Kidney (tissue), 14 donors: ENCODE data around the gene UNC5A. TPM values are rescaled to one million over a fixed set of nuclear protein-coding genes. Genes with fewer than 3 reads are reported as not detected.
A peak's percentile ranks its signal among the peaks of the same experiment; 100 is the strongest.

Experiments
- DNase-seq, 5 donors: peaks; one replicate each; pipeline ENCODE4 v3.0.0-alpha.2; 2013 to 2020
- FAIRE-seq: peaks from 2 replicates; lab custom pipeline; 2012; peaks lifted over from hg19 to GRCh38; lab: Jason Lieb, UNC
- H3K27ac ChIP-seq, 2 donors: one replicate each; pipeline ENCODE4 v1.7.0; 2013; ENCODE audit warnings: low read depth in 2 of 2, low read length in 2 of 2, inconsistent platforms in 1 of 2
- H3K27me3 ChIP-seq: one replicate; pipeline ENCODE4 v1.7.1; 2013; ENCODE audit warnings: low read length, inconsistent platforms; ENCODE audit not compliant: control insufficient read depth, insufficient read depth
- H3K36me3 ChIP-seq, 3 donors: one replicate each; pipeline versions ENCODE4 v1.7.0 to v1.7.1; 2013; ENCODE audit warnings: low read length in 3 of 3, control low read depth in 1 of 3, inconsistent platforms in 1 of 3; ENCODE audit not compliant: insufficient read depth in 3 of 3, control insufficient read depth in 2 of 3
- H3K4me1 ChIP-seq, 3 donors: one replicate each; pipeline versions ENCODE4 v1.7.0 to v1.7.1; 2013; ENCODE audit warnings: low read length in 3 of 3, inconsistent platforms in 1 of 3, low read depth in 1 of 3; ENCODE audit not compliant: control insufficient read depth in 2 of 3, insufficient read depth in 2 of 3
- H3K4me3 ChIP-seq, 3 donors: one replicate each; pipeline versions ENCODE4 v1.7.0 to v1.8.1; 2013; ENCODE audit warnings: low read length in 3 of 3, control low read depth in 1 of 3, inconsistent platforms in 1 of 3
- H3K9ac ChIP-seq, 3 donors: one replicate each; pipeline versions ENCODE4 v1.7.0 to v1.7.1; 2013; ENCODE audit warnings: low read length in 3 of 3, control low read depth in 1 of 3, inconsistent platforms in 1 of 3
- H3K9me3 ChIP-seq, 3 donors: one replicate each; pipeline versions ENCODE4 v1.7.0 to v1.7.1; 2013; ENCODE audit warnings: low read length in 3 of 3, control low read depth in 1 of 3, inconsistent platforms in 1 of 3; ENCODE audit not compliant: control insufficient read depth in 2 of 3, insufficient read depth in 1 of 3
- CTCF ChIP-seq: IDR thresholded peaks from 3 replicates; pipeline ENCODE4 v1.5.1; 2012; ENCODE audit warnings: mild to moderate bottlenecking, moderate library complexity, borderline replicate concordance; ENCODE audit not compliant: insufficient read depth; ENCODE audit errors: extremely low read depth
- intact Hi-C: fragments of 100-400 bp; cut with DNase I; formaldehyde crosslinking; loops from one replicate; pipeline ENCODE4 v1.11.1; 2022
- polyA plus RNA-seq: library from polyadenylated mRNA; stranded (reverse); fragments of 350-450 nt; fragmentation: Illumina TruSeq; extraction: RNeasy Lipid Tissue Mini Kit (QIAGEN cat#74804); gene quantifications from one replicate; pipeline ENCODE4 v1.2.3, GENCODE V29; 2014; ENCODE audit warnings: low read depth, low replicate concordance; ENCODE audit not compliant: insufficient read depth
- total RNA-seq: library from RNA; stranded (reverse); fragmentation: NEBNext Ultra II Directional; extraction: Animal tissue kit (Norgen Biotek cat#: 25700); gene quantifications from one replicate; pipeline ENCODE4 v1.2.1, GENCODE V29; 2021
- donor health status: control.
- donor health status: control.
- donor health status: control.
- donor health status: control.
- donor health status: control.
- donor health status: DM: yes; HTN: yes; CAD: no.
- donor health status: Normal renal cell carcinoma (clear cell type).

The UNC5A gene
- total and polyA plus RNA-seq, 2 donors from 2014 or later: 1.5 TPM; not detected in 1

- peak; percentile 93 to 97 (median 96) for DNase-seq
- no peak overlapping the region for H3K4me3 ChIP-seq
- H3K36me3 ChIP-seq: no peaks in the 10 kb centered on the region
- TF ChIP-seq CTCF: no peak
- intact Hi-C loops: no loop called here
- H3K9ac ChIP-seq: no peak overlapping the region
- no peak for FAIRE-seq
- no peaks in the 10 kb centered on the region for H3K4me1 ChIP-seq
- H3K27ac ChIP-seq: no peak overlapping the region
- H3K27me3 ChIP-seq: no peaks in the 10 kb centered on the region
- H3K9me3 ChIP-seq: no peaks in the 10 kb centered on the region
Measured at GRCh38 chr5:176837707-176838115, 27.4 kb downstream of the UNC5A start.

- Histone ChIP-seq H3K9me3 (no peaks in the 10 kb centered on the region), H3K27ac (no peak overlapping the region), H3K9ac (no peak overlapping the region), H3K4me1 (no peaks in the 10 kb centered on the region), H3K4me3 (no peak overlapping the region), H3K36me3 (no peaks in the 10 kb centered on the region), H3K27me3 (no peaks in the 10 kb centered on the region)
- TF ChIP-seq CTCF: no peak
- intact Hi-C loops: no loop called here
- DNase-seq: peak in 1 of 5 donors; percentile 53
- FAIRE-seq: no peak
Measured at GRCh38 chr5:176843673-176844072, 33.3 kb downstream of the UNC5A start.

- FAIRE-seq (no peak), DNase-seq (no peak)
- no peaks in the 10 kb centered on the region for H3K4me1 ChIP-seq
- H3K27ac ChIP-seq: no peak overlapping the region
- no peaks in the 10 kb centered on the region for H3K9me3 ChIP-seq
- H3K36me3 ChIP-seq: no peaks in the 10 kb centered on the region
- intact Hi-C loops: no loop called here
- H3K4me3 ChIP-seq: no peak overlapping the region
- no peak for TF ChIP-seq CTCF
- H3K27me3 ChIP-seq: no peaks in the 10 kb centered on the region
- H3K9ac ChIP-seq: no peak overlapping the region
Measured at GRCh38 chr5:176844281-176844680, 33.9 kb downstream of the UNC5A start.
